ENCODE measurements around the gene CRYGN.

DNA sequence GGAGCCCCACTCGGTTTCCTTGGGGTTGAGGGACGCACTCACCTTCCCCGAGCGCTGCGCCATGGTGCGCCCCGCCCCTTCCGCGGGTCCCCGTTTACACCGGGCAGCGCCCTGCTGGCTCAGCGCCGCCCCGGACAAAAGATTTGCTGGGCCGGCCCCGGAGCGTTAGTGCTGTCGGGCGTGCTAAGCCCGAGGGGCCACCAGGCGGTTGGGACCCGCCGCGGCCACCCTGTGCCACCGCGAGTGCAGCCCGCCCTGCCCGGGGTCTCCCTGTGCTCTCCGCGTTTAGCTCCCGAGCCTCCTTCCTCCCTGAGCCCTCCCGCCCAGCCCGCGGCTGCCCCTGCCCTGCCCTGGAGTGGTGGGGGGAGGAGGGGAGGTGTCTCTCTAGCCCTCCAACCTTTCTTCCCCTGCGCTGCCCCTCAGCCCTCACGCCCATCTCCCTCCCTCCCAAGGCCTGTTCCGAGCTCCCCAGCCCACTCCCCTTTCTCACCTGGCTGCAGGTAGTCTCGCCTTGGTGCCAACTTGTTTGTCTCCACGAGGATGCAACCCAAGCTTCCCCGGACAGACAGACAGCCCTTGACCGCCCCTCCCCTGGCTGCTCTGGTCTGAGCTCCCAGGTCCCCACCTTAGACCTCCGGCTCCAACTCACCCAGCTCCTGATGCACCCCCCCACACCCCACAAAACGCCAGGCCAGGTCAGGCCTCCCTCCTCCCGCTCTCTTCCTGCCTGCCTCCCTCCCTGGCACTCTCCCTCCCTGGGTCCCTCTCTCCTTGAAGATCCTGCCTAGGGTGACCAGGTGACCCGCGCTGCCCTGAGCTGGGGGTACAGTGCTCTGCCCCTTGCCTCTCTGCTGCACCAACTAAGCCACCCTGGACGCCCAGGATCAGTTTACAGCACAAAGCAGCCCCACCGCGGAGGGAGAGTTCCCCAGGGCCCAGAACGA lies at the start of gene CRYGN:
- TF ChIP-seq, protein P1, sequence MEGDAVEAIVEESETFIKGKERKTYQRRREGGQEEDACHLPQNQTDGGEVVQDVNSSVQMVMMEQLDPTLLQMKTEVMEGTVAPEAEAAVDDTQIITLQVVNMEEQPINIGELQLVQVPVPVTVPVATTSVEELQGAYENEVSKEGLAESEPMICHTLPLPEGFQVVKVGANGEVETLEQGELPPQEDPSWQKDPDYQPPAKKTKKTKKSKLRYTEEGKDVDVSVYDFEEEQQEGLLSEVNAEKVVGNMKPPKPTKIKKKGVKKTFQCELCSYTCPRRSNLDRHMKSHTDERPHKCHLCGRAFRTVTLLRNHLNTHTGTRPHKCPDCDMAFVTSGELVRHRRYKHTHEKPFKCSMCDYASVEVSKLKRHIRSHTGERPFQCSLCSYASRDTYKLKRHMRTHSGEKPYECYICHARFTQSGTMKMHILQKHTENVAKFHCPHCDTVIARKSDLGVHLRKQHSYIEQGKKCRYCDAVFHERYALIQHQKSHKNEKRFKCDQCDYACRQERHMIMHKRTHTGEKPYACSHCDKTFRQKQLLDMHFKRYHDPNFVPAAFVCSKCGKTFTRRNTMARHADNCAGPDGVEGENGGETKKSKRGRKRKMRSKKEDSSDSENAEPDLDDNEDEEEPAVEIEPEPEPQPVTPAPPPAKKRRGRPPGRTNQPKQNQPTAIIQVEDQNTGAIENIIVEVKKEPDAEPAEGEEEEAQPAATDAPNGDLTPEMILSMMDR (IDR thresholded peaks at IDR 0.05), result no peak
- TF ChIP-seq POLR2A (IDR thresholded peaks at IDR 0.05), result no peak

All from esophagus squamous epithelium (tissue), 4 donors.